Vagina (tissue), 2 donors: ENCODE measurements around the gene JADE3.

Experiments
- POLR2A ChIP-seq, 2 donors: fragments of 450-650 bp; IDR thresholded peaks; one replicate each; pipeline ENCODE4 v1.6.1; 2017; ENCODE audit warnings: antibody characterized with exemption in 2 of 2, mild to moderate bottlenecking in 2 of 2, moderate library complexity in 2 of 2
- POLR2AphosphoS5 ChIP-seq, 2 donors: sonication (generic); formaldehyde crosslinking; IDR thresholded peaks; one replicate each; pipeline ENCODE4 v1.9.0; 2017; ENCODE audit warnings: antibody characterized with exemption in 2 of 2, mild to moderate bottlenecking in 2 of 2, low read depth in 1 of 2; ENCODE audit not compliant: insufficient read depth in 1 of 2
- TF ChIP-seq, protein P1 (sequence below), 3 experiments: fragments of 450-650 bp in 2 of 3; fragments of 200-600 bp in 1 of 3; sonication (generic) in 1 of 3; IDR thresholded peaks; one replicate each; pipeline ENCODE4 v1.5.1; 2017 to 2019; ENCODE audit warnings: antibody characterized with exemption in 3 of 3, mild to moderate bottlenecking in 2 of 3, moderate library complexity in 2 of 3

DNA sequence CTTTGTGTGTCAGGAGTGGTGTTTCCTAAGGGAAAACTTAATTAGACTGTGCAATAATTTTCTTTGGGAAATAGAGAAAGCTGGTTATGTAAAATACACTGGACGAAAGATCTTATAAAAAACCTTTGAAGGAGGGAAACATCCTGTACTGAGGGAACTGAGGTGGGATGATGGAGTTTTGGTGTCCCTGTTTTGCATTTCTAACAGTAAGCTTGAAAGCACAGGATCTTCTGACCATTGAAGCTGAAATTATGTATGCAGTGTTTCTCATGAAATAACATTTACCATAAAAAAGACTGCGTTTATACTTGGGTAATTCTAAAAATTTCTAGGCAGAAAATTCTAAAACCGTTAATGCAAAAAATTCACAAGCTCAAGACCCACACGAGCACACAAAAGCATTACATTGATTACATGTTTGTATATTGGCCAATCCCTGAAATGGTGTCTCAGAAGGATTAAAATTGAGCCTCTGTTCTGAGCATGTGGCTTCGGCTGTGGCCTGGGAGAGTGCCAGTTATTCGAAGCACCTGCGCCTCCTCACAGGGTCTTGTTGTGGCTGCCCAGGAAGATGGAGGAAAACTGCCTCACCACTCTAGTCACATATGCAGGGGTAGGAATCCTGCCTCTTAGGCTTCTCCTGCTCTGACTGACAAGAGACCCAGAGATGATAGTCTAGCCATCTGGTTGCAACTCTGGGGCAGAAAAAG, 49.5 kb downstream of the JADE3 start:
- TF ChIP-seq POLR2A (IDR thresholded peaks at IDR 0.05) (no peak), POLR2AphosphoS5 (IDR thresholded peaks at IDR 0.05; ENCODE audit: insufficient read depth in 1 of 2, low read depth in 1 of 2) (no peak)
- TF ChIP-seq, protein P1, sequence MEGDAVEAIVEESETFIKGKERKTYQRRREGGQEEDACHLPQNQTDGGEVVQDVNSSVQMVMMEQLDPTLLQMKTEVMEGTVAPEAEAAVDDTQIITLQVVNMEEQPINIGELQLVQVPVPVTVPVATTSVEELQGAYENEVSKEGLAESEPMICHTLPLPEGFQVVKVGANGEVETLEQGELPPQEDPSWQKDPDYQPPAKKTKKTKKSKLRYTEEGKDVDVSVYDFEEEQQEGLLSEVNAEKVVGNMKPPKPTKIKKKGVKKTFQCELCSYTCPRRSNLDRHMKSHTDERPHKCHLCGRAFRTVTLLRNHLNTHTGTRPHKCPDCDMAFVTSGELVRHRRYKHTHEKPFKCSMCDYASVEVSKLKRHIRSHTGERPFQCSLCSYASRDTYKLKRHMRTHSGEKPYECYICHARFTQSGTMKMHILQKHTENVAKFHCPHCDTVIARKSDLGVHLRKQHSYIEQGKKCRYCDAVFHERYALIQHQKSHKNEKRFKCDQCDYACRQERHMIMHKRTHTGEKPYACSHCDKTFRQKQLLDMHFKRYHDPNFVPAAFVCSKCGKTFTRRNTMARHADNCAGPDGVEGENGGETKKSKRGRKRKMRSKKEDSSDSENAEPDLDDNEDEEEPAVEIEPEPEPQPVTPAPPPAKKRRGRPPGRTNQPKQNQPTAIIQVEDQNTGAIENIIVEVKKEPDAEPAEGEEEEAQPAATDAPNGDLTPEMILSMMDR (IDR thresholded peaks at IDR 0.05) = no peak
